K562 (cell line): Measurements from ENCODE around the gene SEC61G. TPM values are rescaled to one million over a fixed set of nuclear protein-coding genes. Genes with fewer than 3 reads are reported as not detected.

Experiments
- ATAC-seq: fragments of 200-7000 bp; cut with Tn5 transposase; 3 replicates; pipeline ENCODE4 v1.9.1; 2020; ENCODE audit warnings: moderate library complexity
- BruUV-seq: library from RNA; stranded (reverse); fragments of 400-500 nt; replicated peaks from 2 replicates; lab custom pipeline; 2021; lab: Mats Ljungman, UMichigan
- CTCF ChIA-PET: fragments of 300-600 bp; formaldehyde crosslinking; extraction: SDS; loops from one replicate; lab custom pipeline; 2021; ENCODE audit warnings: low intra/inter-chr PET ratio; lab: Yijun Ruan, JAX
- POLR2A ChIA-PET: fragments of 300-600, 350-650 bp; sonication (Branson Sonifier 250); formaldehyde crosslinking; extraction: SDS; loops from one replicate; lab custom pipeline; 2021; ENCODE audit warnings: antibody characterized with exemption, inconsistent platforms; lab: Yijun Ruan, JAX
- DNase-seq, 4 experiments: peaks; one replicate each; pipeline versions ENCODE4 v3.0.0 to v3.0.0-alpha.2; 2011 to 2018; ENCODE audit warnings: low spot score in 3 of 4, mixed read lengths in 3 of 4; ENCODE audit errors: extremely low read depth in 1 of 4
- FAIRE-seq: peaks from 2 replicates; lab custom pipeline; 2011; peaks lifted over from hg19 to GRCh38; lab: Jason Lieb, UNC
- H2AFZ ChIP-seq: 2 replicates; pipeline ENCODE4 v1.6.0; 2011; ENCODE audit warnings: low read depth, low read length, control low read depth, inconsistent platforms
- H3K27ac ChIP-seq: fragments of 200-600 bp; 3 replicates; pipeline ENCODE4 v1.8.0; 2011; ENCODE audit warnings: low read depth, mild to moderate bottlenecking, control low read depth, inconsistent platforms, low read length, moderate library complexity, mixed read lengths; ENCODE audit errors: extremely low read depth
- H3K27me3 ChIP-seq, 2 experiments: fragments of 300-600 bp in 1 of 2; 2 replicates in 1 of 2; 3 replicates in 1 of 2; pipeline versions ENCODE4 v1.6.0 to v1.8.0; 2011; ENCODE audit warnings: inconsistent platforms in 2 of 2, low read length in 2 of 2, mild to moderate bottlenecking in 1 of 2, mixed read lengths in 1 of 2, moderate library complexity in 1 of 2; ENCODE audit not compliant: control insufficient read depth in 2 of 2, insufficient read depth in 2 of 2
- H3K36me3 ChIP-seq: fragments of 300-600 bp; 3 replicates; pipeline ENCODE4 v1.8.0; 2011; ENCODE audit warnings: mild to moderate bottlenecking, low read length, inconsistent platforms; ENCODE audit not compliant: control insufficient read depth, insufficient read depth
- H3K4me1 ChIP-seq, 2 experiments: fragments of 200-600 bp in 1 of 2; replicated peaks in 1 of 2; 2 replicates in 1 of 2; 3 replicates in 1 of 2; pipeline versions ENCODE4 v1.5.1 to v1.8.0; 2011; ENCODE audit warnings: inconsistent platforms in 2 of 2, low read length in 2 of 2, mild to moderate bottlenecking in 1 of 2, mixed read lengths in 1 of 2, moderate library complexity in 1 of 2; ENCODE audit not compliant: control insufficient read depth in 2 of 2, insufficient read depth in 2 of 2
- H3K4me2 ChIP-seq: 2 replicates; pipeline ENCODE4 v1.6.1; 2011; ENCODE audit warnings: low read length, control low read depth, inconsistent platforms, mixed read lengths; ENCODE audit not compliant: insufficient read depth
- H3K4me3 ChIP-seq: fragments of 200-600 bp; sonication (generic), shearing (Covaris generic); 2 replicates; pipeline ENCODE4 v1.5.1; 2016; ENCODE audit warnings: control low read depth, inconsistent platforms
- H3K79me2 ChIP-seq: fragments of 200-600 bp; 3 replicates; pipeline ENCODE4 v1.8.0; 2011; ENCODE audit warnings: low read length, inconsistent platforms; ENCODE audit not compliant: control insufficient read depth, insufficient read depth
- H3K9ac ChIP-seq, 2 experiments: 2 replicates each; pipeline versions ENCODE4 v1.6.0 to v1.6.1; 2011; ENCODE audit warnings: low read depth in 2 of 2, low read length in 2 of 2, control low read depth in 1 of 2, inconsistent platforms in 1 of 2, mild to moderate bottlenecking in 1 of 2, mixed read lengths in 1 of 2; ENCODE audit not compliant: insufficient read depth in 1 of 2
- H3K9me1 ChIP-seq: one replicate; pipeline ENCODE4 v1.6.0; 2011; ENCODE audit warnings: inconsistent platforms, mild to moderate bottlenecking, low read length, moderate library complexity; ENCODE audit not compliant: control insufficient read depth, insufficient read depth
- H3K9me3 ChIP-seq: replicated peaks from 2 replicates; pipeline ENCODE4 v1.5.1; 2011; ENCODE audit warnings: low read depth, low read length, inconsistent platforms; ENCODE audit not compliant: control insufficient read depth, insufficient read depth
- H4K20me1 ChIP-seq: replicated peaks from 2 replicates; pipeline ENCODE4 v1.6.1; 2011; ENCODE audit warnings: low read length, inconsistent platforms, mixed read lengths; ENCODE audit not compliant: control insufficient read depth, insufficient read depth
- CAMTA2 ChIP-seq: fragments of 250-450 bp; sonication (Bioruptor Pico); conservative IDR thresholded peaks from 2 replicates; pipeline ENCODE4 v1.5.1; 2022
- CBX5 ChIP-seq: IDR thresholded peaks from 2 replicates; pipeline ENCODE4 v1.6.1; 2014; ENCODE audit warnings: low read depth, borderline replicate concordance
- ELK3 ChIP-seq: fragments of 450-650 bp; formaldehyde crosslinking; IDR thresholded peaks from 2 replicates; pipeline ENCODE4 v1.4.0; 2020; ENCODE audit warnings: mild to moderate bottlenecking
- FIP1L1 ChIP-seq: fragments of 200-400 bp; formaldehyde crosslinking; IDR thresholded peaks from 2 replicates; pipeline ENCODE4 v1.6.1; 2018; ENCODE audit warnings: mild to moderate bottlenecking, low read depth, low read length; ENCODE audit not compliant: poor library complexity, severe bottlenecking
- HSF4 ChIP-seq: fragments of 250-450 bp; sonication (Bioruptor Pico); IDR thresholded peaks from 2 replicates; pipeline ENCODE4 v2.1.2; 2022; ENCODE audit warnings: mild to moderate bottlenecking, moderate library complexity, borderline replicate concordance
- SIN3A ChIP-seq, 2 experiments: fragments of 150-350 bp in 1 of 2; IDR thresholded peaks; 2 replicates each; pipeline ENCODE4 v1.6.1; 2011 to 2016; ENCODE audit warnings: borderline replicate concordance in 2 of 2, low read depth in 2 of 2, low read length in 2 of 2, mild to moderate bottlenecking in 2 of 2, moderate library complexity in 2 of 2; ENCODE audit not compliant: control insufficient read depth in 1 of 2
- SIN3B ChIP-seq: fragments of 450-650 bp; IDR thresholded peaks from 2 replicates; pipeline ENCODE4 v1.6.1; 2017; ENCODE audit warnings: low read depth, mild to moderate bottlenecking, moderate library complexity
- SP1 ChIP-seq: sonication (generic); formaldehyde crosslinking; IDR thresholded peaks from 2 replicates; pipeline ENCODE4 v1.8.1; 2022; ENCODE audit warnings: mild to moderate bottlenecking, missing genetic modification reagents
- ZBTB1 ChIP-seq: sonication (generic); formaldehyde crosslinking; IDR thresholded peaks from 2 replicates; pipeline ENCODE4 v1.8.1; 2023; ENCODE audit warnings: missing genetic modification reagents, low read depth, mild to moderate bottlenecking, borderline replicate concordance
- WGBS: fragments of 100-300 bp; shearing (Covaris generic); methylation state at CpG from one replicate; pipeline ENCODE4 v1.1.6; 2016; ENCODE audit warnings: low coverage, mixed read lengths; ENCODE audit not compliant: insufficient coverage; ENCODE audit errors: missing lambda C conversion rate; 5-methylcytosine and 5-hydroxymethylcytosine counted together
- in situ Hi-C: fragments of 300-500 bp; cut with MboI; formaldehyde crosslinking; loops from 4 replicates; pipeline ENCODE4 v1.15.0; 2018; ENCODE audit warnings: inconsistent platforms, mixed read lengths
- intact Hi-C: fragments of 100-400 bp; cut with micrococcal nuclease; formaldehyde crosslinking; loops from 2 replicates; pipeline ENCODE4 v1.14.2; 2022
- polyA plus RNA-seq, 8 experiments: library from polyadenylated mRNA; depleted of rRNA in 4 of 8; stranded (reverse) in 5 of 8; unstranded in 3 of 8; fragments of >200 nt; fragmentation: Nextera tagmentation in 2 of 8; fragmentation: Illumina TruSeq in 1 of 8; extraction: Ambion mirVana in 2 of 8; extraction: Trizol in 1 of 8; gene quantifications; 2 replicates each; pipeline versions ENCODE4 v1.2.1 to v1.2.3, GENCODE V29; 2011 to 2014; ENCODE audit warnings: inconsistent platforms in 1 of 8, missing spikeins in 1 of 8
- total RNA-seq, 7 experiments: library from RNA; depleted of rRNA in 6 of 7; stranded (reverse); fragments of >200 nt in 6 of 7; fragmentation: Illumina TruSeq in 2 of 7; extraction: Trizol in 2 of 7; gene quantifications; 2 replicates each; pipeline versions ENCODE4 v1.2.1 to v1.2.3, GENCODE V29; 2011 to 2021; ENCODE audit warnings: low replicate concordance in 1 of 7
- TF ChIP-seq, protein P1 (sequence below): fragments of 250-450 bp; sonication (Bioruptor Pico); IDR thresholded peaks from 2 replicates; pipeline ENCODE4 v1.8.0; 2022; ENCODE audit warnings: moderate library complexity, mild to moderate bottlenecking, inconsistent platforms
- TF ChIP-seq, protein P2 (sequence below): sonication (generic); formaldehyde crosslinking; IDR thresholded peaks from 2 replicates; pipeline ENCODE4 v1.4.0; 2020; ENCODE audit warnings: mild to moderate bottlenecking, missing genetic modification reagents
- TF ChIP-seq, protein P3 (sequence below): fragments of 450-650 bp; IDR thresholded peaks from 2 replicates; pipeline ENCODE4 v1.7.1; 2018; ENCODE audit warnings: mild to moderate bottlenecking, low read depth; ENCODE audit not compliant: partially characterized antibody

The SEC61G gene
- total and polyA plus RNA-seq, 9 of the 15 experiments (the other 6 are each of a cell fraction or from before 2014, with no cell fraction given): 138 to 565 (median 223) TPM

GRCh38 chr7:54704851-54705250 lies 54.2 kb downstream of the SEC61G start:
- no peak overlapping the region for H3K27ac ChIP-seq
- in situ Hi-C loops (no loop called here), intact Hi-C loops (no loop called here)
- no peaks in the 10 kb centered on the region for H3K9me1 ChIP-seq
- H2AFZ ChIP-seq: no peak overlapping the region
- H3K4me3 ChIP-seq: no peak overlapping the region
- no peaks in the 10 kb centered on the region for H3K79me2 ChIP-seq
- peaks cover 0 to 5% of the 10 kb centered on the region in 2 experiments; a peak in 1 of 5 replicates for H3K27me3 ChIP-seq
- 0% methylated on average over 2 of the region's 2 CpGs for WGBS
- ChIA-PET POLR2A (no interaction called here), CTCF (no interaction called here)
- BruUV-seq: no TSS peak
- H3K4me2 ChIP-seq: no peak overlapping the region
- ATAC-seq (no peak), DNase-seq (no peak), FAIRE-seq (no peak)
- H3K9me3 ChIP-seq: no peaks in the 10 kb centered on the region
- no peaks in the 10 kb centered on the region for H4K20me1 ChIP-seq
- H3K36me3 ChIP-seq: no peaks in the 10 kb centered on the region
- no peak overlapping the region for H3K9ac ChIP-seq
- H3K4me1 ChIP-seq: no peaks in the 10 kb centered on the region
- no peak for TF ChIP-seq ZBTB1 (CRISPR knock-in tag)
- TF ChIP-seq SIN3A (IDR thresholded peaks at IDR 0.05; ENCODE audit: borderline replicate concordance in 2 of 2, control insufficient read depth in 1 of 2, low read depth in 2 of 2, low read length in 2 of 2): no peak
- TF ChIP-seq HSF4 (CRISPR knock-in tag): no peak
- TF ChIP-seq, protein P1, sequence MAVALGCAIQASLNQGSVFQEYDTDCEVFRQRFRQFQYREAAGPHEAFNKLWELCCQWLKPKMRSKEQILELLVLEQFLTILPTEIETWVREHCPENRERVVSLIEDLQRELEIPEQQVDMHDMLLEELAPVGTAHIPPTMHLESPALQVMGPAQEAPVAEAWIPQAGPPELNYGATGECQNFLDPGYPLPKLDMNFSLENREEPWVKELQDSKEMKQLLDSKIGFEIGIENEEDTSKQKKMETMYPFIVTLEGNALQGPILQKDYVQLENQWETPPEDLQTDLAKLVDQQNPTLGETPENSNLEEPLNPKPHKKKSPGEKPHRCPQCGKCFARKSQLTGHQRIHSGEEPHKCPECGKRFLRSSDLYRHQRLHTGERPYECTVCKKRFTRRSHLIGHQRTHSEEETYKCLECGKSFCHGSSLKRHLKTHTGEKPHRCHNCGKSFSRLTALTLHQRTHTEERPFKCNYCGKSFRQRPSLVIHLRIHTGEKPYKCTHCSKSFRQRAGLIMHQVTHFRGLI (CRISPR knock-in tag): no peak
- TF ChIP-seq, protein P2, sequence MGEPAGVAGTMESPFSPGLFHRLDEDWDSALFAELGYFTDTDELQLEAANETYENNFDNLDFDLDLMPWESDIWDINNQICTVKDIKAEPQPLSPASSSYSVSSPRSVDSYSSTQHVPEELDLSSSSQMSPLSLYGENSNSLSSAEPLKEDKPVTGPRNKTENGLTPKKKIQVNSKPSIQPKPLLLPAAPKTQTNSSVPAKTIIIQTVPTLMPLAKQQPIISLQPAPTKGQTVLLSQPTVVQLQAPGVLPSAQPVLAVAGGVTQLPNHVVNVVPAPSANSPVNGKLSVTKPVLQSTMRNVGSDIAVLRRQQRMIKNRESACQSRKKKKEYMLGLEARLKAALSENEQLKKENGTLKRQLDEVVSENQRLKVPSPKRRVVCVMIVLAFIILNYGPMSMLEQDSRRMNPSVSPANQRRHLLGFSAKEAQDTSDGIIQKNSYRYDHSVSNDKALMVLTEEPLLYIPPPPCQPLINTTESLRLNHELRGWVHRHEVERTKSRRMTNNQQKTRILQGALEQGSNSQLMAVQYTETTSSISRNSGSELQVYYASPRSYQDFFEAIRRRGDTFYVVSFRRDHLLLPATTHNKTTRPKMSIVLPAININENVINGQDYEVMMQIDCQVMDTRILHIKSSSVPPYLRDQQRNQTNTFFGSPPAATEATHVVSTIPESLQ: no peak
- no peak for TF ChIP-seq SP1
- TF ChIP-seq, protein P3, sequence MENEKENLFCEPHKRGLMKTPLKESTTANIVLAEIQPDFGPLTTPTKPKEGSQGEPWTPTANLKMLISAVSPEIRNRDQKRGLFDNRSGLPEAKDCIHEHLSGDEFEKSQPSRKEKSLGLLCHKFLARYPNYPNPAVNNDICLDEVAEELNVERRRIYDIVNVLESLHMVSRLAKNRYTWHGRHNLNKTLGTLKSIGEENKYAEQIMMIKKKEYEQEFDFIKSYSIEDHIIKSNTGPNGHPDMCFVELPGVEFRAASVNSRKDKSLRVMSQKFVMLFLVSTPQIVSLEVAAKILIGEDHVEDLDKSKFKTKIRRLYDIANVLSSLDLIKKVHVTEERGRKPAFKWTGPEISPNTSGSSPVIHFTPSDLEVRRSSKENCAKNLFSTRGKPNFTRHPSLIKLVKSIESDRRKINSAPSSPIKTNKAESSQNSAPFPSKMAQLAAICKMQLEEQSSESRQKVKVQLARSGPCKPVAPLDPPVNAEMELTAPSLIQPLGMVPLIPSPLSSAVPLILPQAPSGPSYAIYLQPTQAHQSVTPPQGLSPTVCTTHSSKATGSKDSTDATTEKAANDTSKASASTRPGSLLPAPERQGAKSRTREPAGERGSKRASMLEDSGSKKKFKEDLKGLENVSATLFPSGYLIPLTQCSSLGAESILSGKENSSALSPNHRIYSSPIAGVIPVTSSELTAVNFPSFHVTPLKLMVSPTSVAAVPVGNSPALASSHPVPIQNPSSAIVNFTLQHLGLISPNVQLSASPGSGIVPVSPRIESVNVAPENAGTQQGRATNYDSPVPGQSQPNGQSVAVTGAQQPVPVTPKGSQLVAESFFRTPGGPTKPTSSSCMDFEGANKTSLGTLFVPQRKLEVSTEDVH: no peak
- TF ChIP-seq ELK3 (CRISPR knock-in tag): no peak
- no peak for TF ChIP-seq FIP1L1
- no peak for TF ChIP-seq CAMTA2 (CRISPR knock-in tag)
- no peak for TF ChIP-seq CBX5
- TF ChIP-seq SIN3B: no peak
